Liver (tissue), 9 donors: ENCODE data around the gene CDH4. TPM values are rescaled to one million over a fixed set of nuclear protein-coding genes. Genes with fewer than 3 reads are reported as not detected.

Experiments used
- DNase-seq: peaks from one replicate; pipeline ENCODE4 v3.0.0-alpha.2; 2017; ENCODE audit warnings: low spot score
- H3K27ac ChIP-seq, 2 donors: one replicate each; pipeline ENCODE4 v1.7.0; 2013; ENCODE audit warnings: inconsistent platforms in 2 of 2, low read length in 2 of 2, control low read depth in 1 of 2, low read depth in 1 of 2, mild to moderate bottlenecking in 1 of 2
- H3K27me3 ChIP-seq, 4 donors: one replicate each; pipeline versions ENCODE4 v1.6.1 to v1.7.0; 2013; ENCODE audit warnings: low read length in 3 of 4, inconsistent platforms in 1 of 4, mild to moderate bottlenecking in 1 of 4, moderate library complexity in 1 of 4; ENCODE audit not compliant: control insufficient read depth in 4 of 4, insufficient read depth in 4 of 4
- H3K36me3 ChIP-seq, 4 donors: one replicate each; pipeline versions ENCODE4 v1.6.1 to v1.7.0; 2013; ENCODE audit warnings: low read length in 3 of 4, mild to moderate bottlenecking in 3 of 4, low read depth in 1 of 4, moderate library complexity in 1 of 4; ENCODE audit not compliant: control insufficient read depth in 4 of 4, insufficient read depth in 3 of 4
- H3K4me1 ChIP-seq, 4 donors: one replicate each; pipeline versions ENCODE4 v1.6.1 to v1.7.0; 2013; ENCODE audit warnings: low read length in 3 of 4, mild to moderate bottlenecking in 3 of 4, moderate library complexity in 1 of 4; ENCODE audit not compliant: control insufficient read depth in 4 of 4, insufficient read depth in 4 of 4
- H3K4me3 ChIP-seq, 3 donors: one replicate each; pipeline versions ENCODE4 v1.6.1 to v1.7.0; 2013; ENCODE audit warnings: low read length in 3 of 3, control low read depth in 1 of 3, low read depth in 1 of 3, mild to moderate bottlenecking in 1 of 3
- H3K9ac ChIP-seq, 2 donors: one replicate each; pipeline ENCODE4 v1.7.0; 2013; ENCODE audit warnings: low read length in 2 of 2, mild to moderate bottlenecking in 2 of 2, moderate library complexity in 2 of 2, control low read depth in 1 of 2, low read depth in 1 of 2
- H3K9me3 ChIP-seq, 4 donors: one replicate each; pipeline versions ENCODE4 v1.6.1 to v1.7.0; 2013; ENCODE audit warnings: low read length in 3 of 4; ENCODE audit not compliant: control insufficient read depth in 4 of 4
- EGR1 ChIP-seq, 2 donors: IDR thresholded peaks; 2 replicates each; pipeline ENCODE4 v1.6.1; 2016 to 2018; ENCODE audit warnings: antibody characterized with exemption in 2 of 2, low read depth in 2 of 2
- FOXA1 ChIP-seq: IDR thresholded peaks from 2 replicates; pipeline ENCODE4 v1.6.1; 2016; ENCODE audit warnings: antibody characterized with exemption
- GABPA ChIP-seq, 2 donors: IDR thresholded peaks in 1 of 2; conservative IDR thresholded peaks in 1 of 2; 2 replicates each; pipeline ENCODE4 v1.6.1; 2016; ENCODE audit warnings: antibody characterized with exemption in 2 of 2, mild to moderate bottlenecking in 1 of 2, moderate library complexity in 1 of 2
- HNF4A ChIP-seq, 2 donors: conservative IDR thresholded peaks; 2 replicates each; pipeline ENCODE4 v1.6.1; 2016; ENCODE audit warnings: antibody characterized with exemption in 2 of 2, mild to moderate bottlenecking in 2 of 2
- HNF4G ChIP-seq: IDR thresholded peaks from 2 replicates; pipeline ENCODE4 v1.6.1; 2016; ENCODE audit warnings: antibody characterized with exemption
- JUND ChIP-seq, 2 donors: IDR thresholded peaks; 2 replicates each; pipeline ENCODE4 v1.6.1; 2016; ENCODE audit warnings: antibody characterized with exemption in 2 of 2
- NR2F2 ChIP-seq: IDR thresholded peaks from 2 replicates; pipeline ENCODE4 v1.6.1; 2016; ENCODE audit warnings: antibody characterized with exemption
- RAD21 ChIP-seq, 2 donors: IDR thresholded peaks; 2 replicates each; pipeline ENCODE4 v1.6.1; 2016; ENCODE audit warnings: antibody characterized with exemption in 2 of 2, mild to moderate bottlenecking in 2 of 2
- RXRA ChIP-seq, 2 donors: IDR thresholded peaks; 2 replicates each; pipeline ENCODE4 v1.6.1; 2017 to 2018; ENCODE audit warnings: antibody characterized with exemption in 2 of 2, mild to moderate bottlenecking in 1 of 2
- SP1 ChIP-seq: IDR thresholded peaks from 2 replicates; pipeline ENCODE4 v1.6.1; 2018; ENCODE audit warnings: antibody characterized with exemption, mild to moderate bottlenecking
- TAF1 ChIP-seq: conservative IDR thresholded peaks from 2 replicates; pipeline ENCODE4 v1.6.1; 2016; ENCODE audit warnings: antibody characterized with exemption, mild to moderate bottlenecking
- YY1 ChIP-seq: IDR thresholded peaks from 2 replicates; pipeline ENCODE4 v1.6.1; 2016; ENCODE audit warnings: antibody characterized with exemption, mild to moderate bottlenecking
- WGBS: extraction: QIAGEN DNeasy Blood & Tissue Kit; methylation state at CpG from one replicate; pipeline ENCODE4 v1.1.7; 2013; 5-methylcytosine and 5-hydroxymethylcytosine counted together
- polyA plus RNA-seq, 2 donors: library from polyadenylated mRNA; stranded (reverse) in 1 of 2; unstranded in 1 of 2; fragments of 200-250 nt in 1 of 2; fragments of >200 nt in 1 of 2; fragmentation: Nextera tagmentation in 1 of 2; extraction: Ambion mirVana in 1 of 2; gene quantifications; one replicate each; pipeline versions ENCODE4 v1.2.1 to v1.2.3, GENCODE V29; 2013 to 2015
- total RNA-seq, 2 donors: library from RNA; depleted of rRNA; stranded (reverse); fragments of >200 nt; gene quantifications; one replicate each; pipeline ENCODE4 v1.2.3, GENCODE V29; 2014
- TF ChIP-seq, protein P1 (sequence below): IDR thresholded peaks from 2 replicates; pipeline ENCODE4 v1.6.1; 2016; ENCODE audit warnings: antibody characterized with exemption
- TF ChIP-seq, protein P2 (sequence below): IDR thresholded peaks from 2 replicates; pipeline ENCODE4 v1.6.1; 2016; ENCODE audit warnings: antibody characterized with exemption
- TF ChIP-seq, protein P3 (sequence below): IDR thresholded peaks from 2 replicates; pipeline ENCODE4 v1.6.1; 2016; ENCODE audit warnings: antibody characterized with exemption, mild to moderate bottlenecking
- TF ChIP-seq, protein P4 (sequence below): IDR thresholded peaks from 2 replicates; pipeline ENCODE4 v1.6.1; 2016; ENCODE audit warnings: antibody characterized with exemption
- TF ChIP-seq, protein P5 (sequence below): fragments of 150-350 bp; IDR thresholded peaks from 2 replicates; pipeline ENCODE4 v1.5.1; 2017; ENCODE audit warnings: improper control_type of control experiment, low read depth, low read length; ENCODE audit not compliant: missing input control
- donor health status: healthy.
- donor health status: healthy.
- donor health status: healthy.
- donor health status: healthy.
- donor health status: healthy.

The CDH4 gene
- total and polyA plus RNA-seq, 4 donors, result 0.03 to 0.25 (median 0.19) TPM; not detected in 1

DNA sequence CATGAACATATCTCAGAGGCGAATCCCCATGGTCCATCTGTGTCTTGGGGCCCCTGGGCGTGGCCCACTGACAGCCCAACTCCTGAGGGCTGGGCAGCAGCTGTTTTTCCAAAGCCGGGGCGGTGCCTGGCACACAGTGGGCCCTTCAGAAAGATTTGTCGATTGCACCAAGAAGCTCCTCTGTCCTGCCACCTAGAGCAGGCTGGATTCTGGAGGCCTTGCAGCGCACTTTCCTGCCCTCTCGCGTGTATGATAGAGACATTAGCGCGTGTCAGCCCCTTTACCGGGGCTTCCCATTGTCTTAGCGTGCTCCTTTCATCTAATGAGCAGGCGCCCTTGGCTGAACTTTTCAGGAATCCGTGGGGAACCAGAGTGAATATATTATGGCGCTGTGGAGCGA, 45.4 kb downstream of the CDH4 start:
- no peak overlapping the region for H3K27ac ChIP-seq
- no peaks in the 10 kb centered on the region for H3K9me3 ChIP-seq
- DNase-seq, result no peak
- H3K4me1 ChIP-seq, result no peaks in the 10 kb centered on the region
- H3K36me3 ChIP-seq, result no peaks in the 10 kb centered on the region
- WGBS, result 91% methylated on average over 16 of the region's 16 CpGs
- no peak overlapping the region for H3K4me3 ChIP-seq
- no peak overlapping the region for H3K9ac ChIP-seq
- peaks cover 0 to 2% (median 0%) of the 10 kb centered on the region in 4 donors for H3K27me3 ChIP-seq
- TF ChIP-seq RXRA (IDR thresholded peaks at IDR 0.05) (no peak), SP1 (no peak), TAF1 (no peak), JUND (IDR thresholded peaks at IDR 0.05) (no peak), NR2F2 (no peak), RAD21 (IDR thresholded peaks at IDR 0.05) (no peak), HNF4G (no peak), YY1 (no peak), GABPA (IDR thresholded peaks at IDR 0.05 in 1 of 2, conservative IDR thresholded peaks at IDR 0.05 in 1 of 2) (no peak), FOXA1 (no peak), HNF4A (conservative IDR thresholded peaks at IDR 0.05) (no peak), EGR1 (IDR thresholded peaks at IDR 0.05; ENCODE audit: low read depth in 2 of 2) (no peak)
- TF ChIP-seq, protein P1, sequence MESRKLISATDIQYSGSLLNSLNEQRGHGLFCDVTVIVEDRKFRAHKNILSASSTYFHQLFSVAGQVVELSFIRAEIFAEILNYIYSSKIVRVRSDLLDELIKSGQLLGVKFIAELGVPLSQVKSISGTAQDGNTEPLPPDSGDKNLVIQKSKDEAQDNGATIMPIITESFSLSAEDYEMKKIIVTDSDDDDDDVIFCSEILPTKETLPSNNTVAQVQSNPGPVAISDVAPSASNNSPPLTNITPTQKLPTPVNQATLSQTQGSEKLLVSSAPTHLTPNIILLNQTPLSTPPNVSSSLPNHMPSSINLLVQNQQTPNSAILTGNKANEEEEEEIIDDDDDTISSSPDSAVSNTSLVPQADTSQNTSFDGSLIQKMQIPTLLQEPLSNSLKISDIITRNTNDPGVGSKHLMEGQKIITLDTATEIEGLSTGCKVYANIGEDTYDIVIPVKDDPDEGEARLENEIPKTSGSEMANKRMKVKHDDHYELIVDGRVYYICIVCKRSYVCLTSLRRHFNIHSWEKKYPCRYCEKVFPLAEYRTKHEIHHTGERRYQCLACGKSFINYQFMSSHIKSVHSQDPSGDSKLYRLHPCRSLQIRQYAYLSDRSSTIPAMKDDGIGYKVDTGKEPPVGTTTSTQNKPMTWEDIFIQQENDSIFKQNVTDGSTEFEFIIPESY, result no peak
- TF ChIP-seq, protein P2, sequence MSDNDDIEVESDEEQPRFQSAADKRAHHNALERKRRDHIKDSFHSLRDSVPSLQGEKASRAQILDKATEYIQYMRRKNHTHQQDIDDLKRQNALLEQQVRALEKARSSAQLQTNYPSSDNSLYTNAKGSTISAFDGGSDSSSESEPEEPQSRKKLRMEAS, result no peak
- TF ChIP-seq, protein P3, sequence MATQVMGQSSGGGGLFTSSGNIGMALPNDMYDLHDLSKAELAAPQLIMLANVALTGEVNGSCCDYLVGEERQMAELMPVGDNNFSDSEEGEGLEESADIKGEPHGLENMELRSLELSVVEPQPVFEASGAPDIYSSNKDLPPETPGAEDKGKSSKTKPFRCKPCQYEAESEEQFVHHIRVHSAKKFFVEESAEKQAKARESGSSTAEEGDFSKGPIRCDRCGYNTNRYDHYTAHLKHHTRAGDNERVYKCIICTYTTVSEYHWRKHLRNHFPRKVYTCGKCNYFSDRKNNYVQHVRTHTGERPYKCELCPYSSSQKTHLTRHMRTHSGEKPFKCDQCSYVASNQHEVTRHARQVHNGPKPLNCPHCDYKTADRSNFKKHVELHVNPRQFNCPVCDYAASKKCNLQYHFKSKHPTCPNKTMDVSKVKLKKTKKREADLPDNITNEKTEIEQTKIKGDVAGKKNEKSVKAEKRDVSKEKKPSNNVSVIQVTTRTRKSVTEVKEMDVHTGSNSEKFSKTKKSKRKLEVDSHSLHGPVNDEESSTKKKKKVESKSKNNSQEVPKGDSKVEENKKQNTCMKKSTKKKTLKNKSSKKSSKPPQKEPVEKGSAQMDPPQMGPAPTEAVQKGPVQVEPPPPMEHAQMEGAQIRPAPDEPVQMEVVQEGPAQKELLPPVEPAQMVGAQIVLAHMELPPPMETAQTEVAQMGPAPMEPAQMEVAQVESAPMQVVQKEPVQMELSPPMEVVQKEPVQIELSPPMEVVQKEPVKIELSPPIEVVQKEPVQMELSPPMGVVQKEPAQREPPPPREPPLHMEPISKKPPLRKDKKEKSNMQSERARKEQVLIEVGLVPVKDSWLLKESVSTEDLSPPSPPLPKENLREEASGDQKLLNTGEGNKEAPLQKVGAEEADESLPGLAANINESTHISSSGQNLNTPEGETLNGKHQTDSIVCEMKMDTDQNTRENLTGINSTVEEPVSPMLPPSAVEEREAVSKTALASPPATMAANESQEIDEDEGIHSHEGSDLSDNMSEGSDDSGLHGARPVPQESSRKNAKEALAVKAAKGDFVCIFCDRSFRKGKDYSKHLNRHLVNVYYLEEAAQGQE, result no peak
- TF ChIP-seq, protein P4, sequence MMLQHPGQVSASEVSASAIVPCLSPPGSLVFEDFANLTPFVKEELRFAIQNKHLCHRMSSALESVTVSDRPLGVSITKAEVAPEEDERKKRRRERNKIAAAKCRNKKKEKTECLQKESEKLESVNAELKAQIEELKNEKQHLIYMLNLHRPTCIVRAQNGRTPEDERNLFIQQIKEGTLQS, result no peak

DNA sequence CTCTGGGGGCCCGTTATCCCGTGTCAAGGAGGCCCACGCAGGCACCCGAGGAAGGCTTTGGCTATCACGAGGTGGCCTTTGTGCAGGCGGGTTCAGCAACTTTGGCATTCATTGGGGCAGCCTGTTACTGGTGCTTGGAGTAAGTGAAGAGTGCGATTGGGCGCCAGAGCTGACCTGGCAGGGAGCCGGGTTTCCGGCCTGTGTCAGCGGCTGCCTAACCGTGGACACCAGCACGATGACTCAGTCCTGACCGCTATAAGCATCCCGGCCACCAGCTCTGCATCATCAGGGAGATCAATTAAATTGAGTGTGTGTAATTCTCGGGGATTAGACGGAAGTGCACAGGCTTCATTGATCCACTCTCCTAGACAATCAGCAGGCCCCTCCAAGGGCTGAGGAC, 45.9 kb downstream of the CDH4 start:
- H3K27me3 ChIP-seq, result peaks cover 0 to 2% (median under 1%) of the 10 kb centered on the region in 4 donors
- no peaks in the 10 kb centered on the region for H3K4me1 ChIP-seq
- no peaks in the 10 kb centered on the region for H3K36me3 ChIP-seq
- WGBS, result 86% methylated on average over 17 of the region's 17 CpGs
- H3K4me3 ChIP-seq, result no peak overlapping the region
- H3K9ac ChIP-seq, result no peak overlapping the region
- no peaks in the 10 kb centered on the region for H3K9me3 ChIP-seq
- DNase-seq, result no peak
- no peak overlapping the region for H3K27ac ChIP-seq
- no peak for TF ChIP-seq YY1
- TF ChIP-seq FOXA1, result no peak
- TF ChIP-seq, protein P4, result no peak
- no peak for TF ChIP-seq EGR1 (IDR thresholded peaks at IDR 0.05; ENCODE audit: low read depth in 2 of 2)
- TF ChIP-seq, protein P3, result no peak
- TF ChIP-seq, protein P5, sequence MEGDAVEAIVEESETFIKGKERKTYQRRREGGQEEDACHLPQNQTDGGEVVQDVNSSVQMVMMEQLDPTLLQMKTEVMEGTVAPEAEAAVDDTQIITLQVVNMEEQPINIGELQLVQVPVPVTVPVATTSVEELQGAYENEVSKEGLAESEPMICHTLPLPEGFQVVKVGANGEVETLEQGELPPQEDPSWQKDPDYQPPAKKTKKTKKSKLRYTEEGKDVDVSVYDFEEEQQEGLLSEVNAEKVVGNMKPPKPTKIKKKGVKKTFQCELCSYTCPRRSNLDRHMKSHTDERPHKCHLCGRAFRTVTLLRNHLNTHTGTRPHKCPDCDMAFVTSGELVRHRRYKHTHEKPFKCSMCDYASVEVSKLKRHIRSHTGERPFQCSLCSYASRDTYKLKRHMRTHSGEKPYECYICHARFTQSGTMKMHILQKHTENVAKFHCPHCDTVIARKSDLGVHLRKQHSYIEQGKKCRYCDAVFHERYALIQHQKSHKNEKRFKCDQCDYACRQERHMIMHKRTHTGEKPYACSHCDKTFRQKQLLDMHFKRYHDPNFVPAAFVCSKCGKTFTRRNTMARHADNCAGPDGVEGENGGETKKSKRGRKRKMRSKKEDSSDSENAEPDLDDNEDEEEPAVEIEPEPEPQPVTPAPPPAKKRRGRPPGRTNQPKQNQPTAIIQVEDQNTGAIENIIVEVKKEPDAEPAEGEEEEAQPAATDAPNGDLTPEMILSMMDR, result no peak
- no peak for TF ChIP-seq GABPA (IDR thresholded peaks at IDR 0.05 in 1 of 2, conservative IDR thresholded peaks at IDR 0.05 in 1 of 2)
- TF ChIP-seq, protein P1, result no peak
- no peak for TF ChIP-seq NR2F2
- TF ChIP-seq, protein P2, result no peak
